Stimulated activated CD4-positive, alpha-beta T cell treated with anti-CD3 and anti-CD28 coated beads, TNF-alpha, amount 100 ng/mL, for 1 hour (primary cell): ENCODE measurements around the gene HYDIN.

Source experiments
- DNase-seq, 3 donors: peaks; one replicate each; pipeline ENCODE4 v3.0.0-alpha.2; 2020; ENCODE audit warnings: low read depth in 3 of 3, low spot score in 1 of 3

Gene HYDIN

DNA sequence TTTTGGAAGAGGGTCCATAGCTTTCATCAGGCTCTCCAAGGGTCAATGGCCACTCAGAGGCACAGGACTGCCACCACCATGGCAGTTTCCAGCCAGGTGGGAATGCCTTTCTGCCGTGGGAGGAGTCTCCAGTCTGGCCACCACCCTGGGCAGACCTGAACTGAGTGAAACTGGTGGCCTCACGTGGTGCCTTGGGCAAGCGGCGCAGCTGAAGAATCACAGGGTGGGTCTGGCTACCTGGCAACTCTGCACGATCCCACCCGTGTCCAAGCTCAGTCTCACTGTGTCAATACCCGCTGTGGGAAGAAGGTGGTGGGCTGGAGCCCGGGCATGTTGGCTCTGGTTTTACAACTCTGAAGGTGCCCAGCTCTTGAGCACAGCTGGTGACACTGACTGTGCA, 461.4 kb downstream of the HYDIN start:
- DNase-seq, result no peak

DNA sequence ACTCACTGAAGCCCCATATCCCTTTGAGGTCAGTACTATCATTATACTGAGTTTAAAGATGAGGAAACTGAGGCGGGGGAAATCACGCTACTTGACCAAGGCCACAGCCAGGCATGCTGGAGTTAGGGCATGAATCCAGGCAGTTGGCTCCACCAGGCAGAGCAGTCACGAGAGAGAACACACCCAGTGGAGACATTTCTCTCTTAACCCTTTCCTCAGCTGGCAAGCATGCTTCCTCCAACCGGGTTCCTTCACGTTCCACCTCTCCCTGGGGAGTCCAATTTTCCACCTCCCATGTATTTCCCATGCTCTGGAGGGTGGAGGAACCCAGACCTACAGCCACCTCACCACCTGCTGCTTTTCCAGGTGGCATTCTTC, 462.3 kb downstream of the HYDIN start:
- DNase-seq, result no peak

DNA sequence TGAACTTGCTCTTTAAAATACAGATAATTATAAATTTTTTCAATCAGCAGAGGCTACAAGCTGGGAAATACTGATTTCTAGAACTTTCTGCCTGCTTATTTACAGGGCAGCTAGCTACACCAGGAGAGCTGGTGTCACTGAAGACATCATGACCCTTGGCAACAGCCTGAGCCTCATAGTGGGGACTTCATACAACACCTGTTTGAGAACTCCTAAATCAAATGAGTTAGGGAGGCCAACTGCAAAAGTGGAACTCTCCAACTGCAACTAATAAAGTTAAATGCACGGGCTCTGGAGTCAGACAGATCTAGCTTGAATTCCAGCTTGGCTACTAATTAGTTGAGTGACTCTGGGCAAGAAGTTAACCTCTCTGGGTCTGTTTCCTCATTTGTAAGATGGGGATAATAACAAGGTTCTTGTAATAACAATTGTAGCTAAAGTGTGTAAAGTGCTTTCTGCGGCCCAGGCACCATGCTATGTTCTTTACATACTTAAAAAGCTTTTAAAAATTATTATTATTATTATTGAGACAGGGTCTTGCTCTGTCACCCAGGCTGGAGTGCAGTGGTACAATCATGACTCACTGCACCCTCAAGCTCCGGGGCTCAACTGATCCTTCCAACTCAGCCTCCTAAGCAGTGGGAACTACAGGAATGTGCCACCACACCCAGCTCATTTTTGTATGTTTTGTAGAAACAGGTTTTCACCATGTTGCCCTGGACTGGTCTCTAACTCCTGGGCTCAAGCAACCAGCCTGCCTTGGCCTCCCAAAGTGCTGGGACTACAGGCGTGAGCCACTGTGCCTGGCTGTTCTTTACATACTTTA, 462.9 kb downstream of the HYDIN start:
- DNase-seq, result no peak

GRCh38 chr16:70766658-70767057, 463.9 kb downstream of the HYDIN start:
- DNase-seq, result no peak

- DNase-seq, result no peak
These were observed 464.3 kb downstream of the HYDIN start for GRCh38 chr16:70766176-70766575.

GRCh38 chr16:70765491-70765890, 465.0 kb downstream of the HYDIN start:
- DNase-seq, result no peak

DNA sequence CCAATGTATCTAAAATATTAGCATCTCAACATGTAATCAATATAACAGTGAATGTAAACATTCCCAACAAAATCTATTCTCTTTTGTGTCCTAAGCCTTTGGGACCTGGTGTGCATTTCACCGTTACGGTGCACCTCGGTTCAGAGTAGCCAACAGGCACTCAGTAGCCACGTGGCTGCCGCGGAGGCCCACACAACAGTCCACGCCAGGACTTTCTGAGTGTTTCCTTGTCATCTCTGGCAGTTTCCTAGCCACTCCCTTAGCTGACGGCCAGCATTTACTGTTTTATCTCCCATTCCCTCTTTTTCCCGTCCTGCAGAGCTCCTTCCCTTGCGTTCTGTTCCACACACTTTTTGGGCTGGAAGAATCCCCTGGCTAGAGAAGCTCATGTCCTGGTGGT, 465.9 kb downstream of the HYDIN start:
- DNase-seq, result no peak

DNA sequence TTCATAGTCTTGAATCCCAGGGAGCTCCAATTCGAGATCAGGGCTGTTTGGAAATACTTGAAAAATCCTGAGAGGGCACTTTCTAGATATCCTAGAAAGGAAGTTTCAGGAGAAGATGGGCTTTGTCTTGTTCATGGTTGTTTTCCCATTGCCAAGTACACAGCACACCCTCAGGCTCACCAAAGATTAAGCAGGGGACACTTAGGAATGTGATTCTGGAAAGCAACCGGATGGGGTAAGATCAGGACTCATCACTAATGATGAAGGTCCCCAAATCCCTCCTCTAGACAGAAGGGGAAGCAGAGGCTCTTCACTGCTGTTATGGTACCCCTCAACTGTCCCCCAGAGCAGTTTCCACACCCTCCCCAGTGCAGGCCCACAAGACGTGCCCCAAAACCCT, 470.3 kb downstream of the HYDIN start:
- no peak for DNase-seq

GRCh38 chr16:70759666-70760065, 470.9 kb downstream of the HYDIN start:
- DNase-seq, result no peak

GRCh38 chr16:70758786-70759185, 471.7 kb downstream of the HYDIN start:
- no peak for DNase-seq
